HG02798 (cell line): ENCODE measurements around the gene TPST2.
"Not testable (repeated sequence)": the region's sequence is repeated elsewhere in the genome, so short reads cannot be mapped to it uniquely, and the experiment has no call there.

Experiments used
- ATAC-seq: cut with Tn5 transposase; IDR thresholded peaks from one replicate; pipeline ENCODE4 v1.9.1; 2021; ENCODE audit warnings: mild to moderate bottlenecking; ENCODE audit not compliant: unreplicated experiment, poor library complexity

The TPST2 gene

DNA sequence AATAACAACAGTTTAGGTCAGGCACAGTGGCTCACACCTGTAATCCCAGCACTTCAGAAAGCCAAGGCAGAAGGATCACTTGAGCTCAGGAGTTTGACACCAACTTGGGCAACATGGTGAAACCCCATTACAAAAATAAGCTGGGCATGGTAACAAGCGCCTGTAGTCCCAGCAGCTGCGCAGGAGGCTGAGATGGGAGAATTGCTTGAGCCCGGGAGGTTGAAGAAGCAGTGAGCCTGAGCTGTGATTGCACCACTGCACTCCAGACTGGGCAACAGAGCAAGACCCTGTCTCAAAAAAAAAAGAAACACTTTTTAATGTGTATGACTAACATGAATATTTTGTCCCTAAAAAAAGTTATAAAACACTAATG lies 53.2 kb downstream of the TPST2 start:
- no peak for ATAC-seq

DNA sequence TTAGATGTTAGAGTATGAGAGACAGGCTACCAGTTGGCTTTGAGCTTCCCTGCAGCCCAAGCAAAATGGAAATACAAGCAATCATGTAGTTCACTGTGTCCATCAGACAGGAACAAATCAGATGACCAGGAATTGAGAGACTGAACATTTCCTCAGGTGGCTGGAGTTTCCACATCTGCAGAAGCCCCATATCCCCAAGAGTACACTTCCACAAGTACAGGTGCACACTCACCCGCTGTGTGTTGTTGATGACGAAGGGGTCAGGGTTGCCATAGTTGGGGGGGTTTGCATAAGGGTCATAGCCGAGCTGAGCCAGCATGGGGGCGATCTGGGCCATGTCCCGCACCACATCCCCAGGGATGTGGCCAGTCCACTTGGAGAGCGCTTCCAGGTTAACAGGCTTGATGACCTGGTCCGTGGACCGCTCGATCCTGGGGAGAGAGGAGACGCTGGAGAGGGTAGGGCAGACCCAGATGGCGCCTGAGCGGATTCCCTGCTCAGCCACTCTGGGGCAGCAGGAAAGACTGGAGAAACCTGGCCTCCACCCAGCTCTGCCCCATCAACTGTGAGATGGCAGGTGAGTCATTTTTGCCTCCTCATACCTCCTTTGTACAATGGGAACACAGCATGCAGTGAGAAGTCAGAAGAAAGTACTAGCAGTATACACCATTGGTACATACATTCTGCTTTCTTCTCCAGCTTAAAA lies 53.7 kb downstream of the TPST2 start:
- ATAC-seq, result no peak

DNA sequence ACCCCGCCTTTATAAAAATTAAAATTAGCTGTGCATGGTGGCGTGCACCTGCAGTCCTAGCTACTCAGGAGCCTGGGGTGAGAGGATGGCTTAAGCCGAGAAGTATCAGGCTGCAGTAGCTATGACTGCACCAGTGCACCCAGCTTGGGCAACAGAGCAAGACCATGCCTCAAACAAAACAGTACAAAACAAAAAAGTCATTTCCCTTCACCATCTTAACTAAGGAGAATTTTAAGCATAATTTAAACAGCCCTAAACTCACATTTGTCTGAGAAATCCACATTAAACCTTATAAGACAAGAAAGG lies 54.4 kb downstream of the TPST2 start:
- no peak for ATAC-seq

DNA sequence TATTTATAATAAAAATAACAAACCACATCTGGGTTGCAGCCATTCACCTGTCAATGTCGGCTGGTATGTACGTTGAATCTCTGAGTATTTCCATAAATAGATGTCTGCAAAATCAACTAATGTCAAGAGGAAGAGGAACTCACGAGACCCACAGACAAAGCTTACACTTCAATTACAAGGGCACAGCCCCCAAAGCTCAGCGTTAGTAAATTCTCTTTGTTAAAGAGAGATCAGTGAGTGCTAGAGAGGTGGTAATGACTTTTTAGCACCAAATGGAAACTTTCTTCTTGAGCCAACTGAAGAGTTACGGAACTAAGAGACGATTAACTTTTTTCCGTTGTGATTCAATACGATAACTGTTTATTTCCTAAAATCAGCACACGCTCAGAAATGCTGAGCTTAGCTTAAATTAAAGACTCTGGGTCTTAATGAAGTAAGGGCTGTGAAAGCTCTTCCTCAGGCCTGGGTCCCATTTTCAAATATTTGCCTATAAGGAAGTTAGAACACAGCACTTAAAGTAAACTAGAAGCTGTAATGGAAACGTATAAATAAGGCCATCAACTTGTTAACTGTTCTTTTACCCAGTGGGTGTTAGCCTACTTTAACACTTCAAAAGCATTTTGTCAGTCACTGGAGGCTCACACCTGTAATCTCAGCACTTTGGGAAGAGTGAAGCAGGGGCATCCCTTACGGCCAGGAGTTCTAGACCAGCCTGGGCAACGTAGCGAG lies 54.9 kb downstream of the TPST2 start:
- no peak for ATAC-seq

GRCh38 chr22:26534171-26534855 lies 55.6 kb downstream of the TPST2 start:
- ATAC-seq, result no peak

DNA sequence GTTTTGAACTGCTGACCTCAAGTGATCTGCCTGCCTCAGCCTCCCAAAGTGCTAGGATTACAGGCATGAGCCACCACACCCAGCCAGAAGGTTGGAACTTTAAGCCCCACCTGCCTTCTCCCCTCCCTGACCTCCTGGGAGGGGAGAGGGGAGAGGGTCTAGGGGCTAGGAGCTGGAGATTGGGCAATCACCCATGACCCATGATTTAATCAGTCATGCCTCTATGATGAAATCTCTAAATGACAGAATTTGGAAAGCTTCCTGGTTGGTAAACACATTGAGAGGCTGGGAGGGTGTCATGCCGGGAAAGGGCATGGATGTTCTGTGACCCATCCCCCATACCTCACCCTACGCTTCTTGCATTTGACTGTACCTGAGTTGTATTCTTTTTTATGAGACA lies 60.6 kb downstream of the TPST2 start:
- ATAC-seq, result no peak

DNA sequence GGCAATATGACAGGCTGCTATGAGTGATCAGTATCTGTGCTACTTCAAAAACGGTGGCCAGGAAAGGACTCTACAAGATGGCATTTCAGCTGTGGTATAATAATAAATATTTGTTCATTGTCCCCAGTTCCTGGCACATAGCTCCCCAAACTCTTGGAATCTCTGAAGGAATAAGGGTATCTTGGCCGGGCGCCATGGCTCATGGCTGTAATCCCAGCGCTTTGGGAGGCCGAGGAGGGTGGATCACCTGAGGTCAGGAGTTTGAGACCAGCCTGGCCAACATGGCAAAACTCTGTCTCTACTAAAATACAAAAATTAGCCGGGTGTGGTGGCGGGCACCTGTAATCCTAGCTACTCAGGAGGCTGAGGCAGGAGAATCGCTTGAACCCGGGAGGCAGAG lies 61.4 kb downstream of the TPST2 start:
- ATAC-seq, result not testable (repeated sequence)

GRCh38 chr22:26527574-26528465 lies 62.1 kb downstream of the TPST2 start:
- no peak for ATAC-seq

- no peak for ATAC-seq
Observed at GRCh38 chr22:26527167-26527566, 62.8 kb downstream of the TPST2 start.

DNA sequence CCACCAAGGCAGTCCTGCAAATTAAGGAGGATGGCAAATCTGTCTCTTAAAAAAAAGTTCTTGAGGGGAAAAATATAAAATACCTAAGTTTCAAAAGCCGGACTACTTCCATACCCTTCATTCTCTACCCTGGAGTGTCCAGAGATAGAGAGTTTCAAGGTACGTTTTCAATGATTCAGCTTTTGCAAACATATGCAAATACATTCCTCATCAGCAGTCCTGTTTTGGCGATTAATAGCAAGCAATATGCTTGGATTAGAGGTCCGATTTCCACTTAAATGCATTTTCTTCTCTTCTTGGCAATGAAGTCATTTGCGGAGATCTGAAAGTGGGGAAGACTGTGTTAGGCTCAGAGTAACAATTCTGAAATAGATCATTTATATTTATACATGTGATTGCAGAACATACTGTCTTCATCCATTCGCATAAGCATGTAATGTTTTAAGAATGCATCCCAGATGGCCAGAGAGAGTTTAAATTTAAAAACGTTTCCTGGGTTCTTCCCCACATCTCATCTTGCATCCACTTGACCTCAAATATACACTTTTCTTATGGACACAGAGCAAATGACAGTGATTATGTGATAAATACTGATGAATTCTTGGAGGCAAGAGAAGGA lies 63.9 kb downstream of the TPST2 start:
- ATAC-seq, result no peak

DNA sequence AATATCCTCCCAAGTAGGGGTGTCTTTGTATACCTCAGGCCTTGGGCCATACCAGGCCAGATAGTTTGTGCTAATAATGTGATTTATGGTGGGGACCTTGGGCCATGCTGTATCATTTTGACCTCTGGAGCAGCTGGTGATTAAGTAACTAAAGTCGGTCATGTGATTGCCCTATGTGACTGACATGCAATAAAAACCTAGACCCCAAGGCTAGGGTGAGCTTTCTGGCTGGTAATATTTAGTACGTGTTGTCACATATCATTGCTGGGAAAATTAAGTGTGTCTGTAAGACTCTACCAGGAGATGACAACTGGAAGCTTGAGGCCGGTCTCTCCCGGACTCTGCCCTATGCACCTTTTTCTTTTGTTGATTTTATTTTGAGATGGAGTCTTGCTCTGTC lies 65.1 kb downstream of the TPST2 start:
- no peak for ATAC-seq

GRCh38 chr22:26522592-26522991 lies 67.3 kb downstream of the TPST2 start:
- ATAC-seq, result no peak

DNA sequence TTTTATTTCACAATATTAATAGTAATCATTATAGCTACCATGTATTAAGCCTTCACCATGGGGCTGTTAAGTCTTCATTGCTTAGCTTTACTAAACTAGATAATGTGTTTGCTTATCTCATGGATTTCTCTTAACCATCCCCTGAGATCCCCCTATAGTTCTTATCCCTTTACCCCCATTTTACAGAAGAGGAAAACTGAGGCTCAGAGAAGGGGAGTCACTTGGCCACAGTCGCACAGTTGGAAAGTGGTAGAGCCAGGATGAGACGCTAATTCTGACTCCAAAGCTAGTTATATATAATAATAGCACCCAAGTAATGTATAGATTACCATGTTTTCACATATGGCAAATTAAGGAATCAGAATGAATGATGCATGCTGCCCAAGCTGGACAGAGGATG lies 67.9 kb downstream of the TPST2 start:
- no peak for ATAC-seq

- no peak for ATAC-seq
Observed at GRCh38 chr22:26517429-26517828, 72.5 kb downstream of the TPST2 start.

GRCh38 chr22:26516503-26516902 lies 73.4 kb downstream of the TPST2 start:
- ATAC-seq, result no peak

- no peak for ATAC-seq
Observed at GRCh38 chr22:26515931-26516330, 74.0 kb downstream of the TPST2 start.

DNA sequence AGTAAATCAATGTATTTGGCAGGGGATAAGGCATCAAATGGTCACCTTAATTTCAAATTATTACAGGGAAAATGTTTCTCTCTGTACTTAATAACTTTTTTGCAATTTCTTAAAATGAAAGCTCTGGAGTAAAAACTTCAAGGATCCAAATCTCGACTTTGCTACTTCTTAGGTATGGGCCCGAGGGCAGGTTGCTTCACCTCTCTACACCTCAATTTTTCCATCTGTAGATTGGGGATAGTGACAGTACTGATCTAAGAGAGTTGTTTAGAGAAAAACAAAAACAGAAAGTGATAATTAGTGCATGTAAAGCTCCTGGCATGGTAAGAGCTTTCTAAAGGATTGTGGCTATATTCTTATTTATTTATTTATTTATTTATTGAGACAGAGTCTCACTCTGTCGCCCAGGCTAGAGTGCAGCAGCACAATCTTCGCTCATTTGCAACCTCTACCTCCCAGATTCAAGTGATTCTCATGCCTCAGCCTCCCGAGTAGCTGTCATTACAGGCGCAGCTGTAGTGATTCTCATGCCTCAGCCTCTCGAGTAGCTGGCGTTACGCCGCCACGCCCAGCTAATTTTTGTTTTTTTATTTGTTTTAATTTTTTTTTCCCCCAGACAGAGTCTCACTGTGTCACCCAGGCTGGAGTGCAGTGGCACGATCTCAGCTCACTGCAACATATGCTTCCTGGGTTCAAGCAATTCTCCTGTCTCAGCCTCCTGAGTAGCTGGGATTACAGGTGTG lies 75.3 kb downstream of the TPST2 start:
- no peak for ATAC-seq

- no peak for ATAC-seq
Observed at GRCh38 chr22:26513838-26514237, 76.1 kb downstream of the TPST2 start.

DNA sequence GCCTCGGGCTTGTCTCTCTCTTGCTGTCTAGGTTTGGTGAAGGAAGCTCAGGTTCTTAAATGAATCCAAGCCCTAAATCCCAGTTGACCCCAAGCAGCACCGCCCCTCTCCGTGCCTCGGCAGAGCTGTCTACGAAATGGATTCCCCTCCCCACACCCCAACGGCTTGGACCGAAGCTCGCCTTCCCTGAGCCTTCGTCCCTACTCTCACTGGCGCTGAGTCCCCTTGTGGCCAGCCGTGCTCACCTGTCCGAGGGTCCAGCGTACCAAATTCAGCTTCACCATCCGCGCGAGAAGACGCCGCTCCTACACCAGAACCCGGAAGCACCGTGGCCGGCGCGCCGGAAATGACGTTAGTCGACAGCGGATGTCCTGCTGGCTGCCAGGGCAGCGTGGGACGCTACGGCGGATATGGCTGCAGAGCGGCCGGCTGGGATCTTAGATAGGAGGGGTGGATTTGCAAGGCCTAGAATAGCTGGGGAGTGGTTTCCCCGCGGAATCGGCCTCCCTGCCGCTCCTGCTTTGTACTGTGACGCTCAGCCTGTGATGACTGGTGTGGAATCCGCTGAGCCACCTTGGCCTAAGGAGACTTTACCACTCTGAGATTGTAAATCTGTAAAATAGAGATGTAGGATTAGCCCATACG lies 77.7 kb downstream of the TPST2 start, which contains the start of gene TFIP11:
TFIP11 (minus strand) TSS at position 325 of the 645 bp plus-strand sequence. CDS start 2,201 bp downstream, outside the sequence.
- ATAC-seq, result peak; percentile 98
